ENCODE results near the gene GLIPR2. TPM values are rescaled to one million over a fixed set of nuclear protein-coding genes. Genes with fewer than 3 reads are reported as not detected.

The GLIPR2 gene
- total and polyA plus RNA-seq, 2 donors (not counting 3 experiments of a cell fraction or from before 2014, with no cell fraction given): 22.0 to 42.4 TPM

DNA sequence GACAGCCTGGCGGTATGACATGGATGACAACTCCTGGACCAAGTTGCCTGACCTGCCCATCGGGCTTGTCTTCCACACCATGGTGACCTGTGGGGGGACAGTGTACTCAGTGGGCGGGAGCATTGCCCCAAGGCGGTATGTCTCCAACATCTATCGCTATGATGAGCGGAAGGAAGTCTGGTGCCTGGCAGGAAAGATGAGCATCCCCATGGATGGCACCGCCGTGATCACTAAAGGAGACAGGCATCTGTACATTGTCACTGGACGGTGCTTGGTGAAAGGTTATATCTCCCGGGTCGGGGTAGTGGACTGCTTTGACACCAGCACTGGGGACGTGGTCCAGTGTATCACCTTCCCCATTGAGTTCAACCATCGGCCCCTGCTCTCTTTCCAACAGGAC, 34.0 kb downstream of the GLIPR2 start:
- FAIRE-seq: no peak
- no peak overlapping the region for H3K4me2 ChIP-seq (ENCODE audit: insufficient read depth, low read length)
- H2AFZ ChIP-seq (ENCODE audit: low read depth, low read length): no peak overlapping the region
- CTCF ChIA-PET: interaction anchor here (8.4 kb wide), 1 partner anchor 68 kb away, joined by 189 read pairs; no protein-coding TSS in a partner anchor
- BruUV-seq (replicated peaks): no TSS peak
- POLR2A ChIA-PET: no interaction called here
- no peaks in the 10 kb centered on the region for H3K79me2 ChIP-seq (ENCODE audit: control insufficient read depth, insufficient read depth, low read length)
- TF ChIP-seq, protein P1, sequence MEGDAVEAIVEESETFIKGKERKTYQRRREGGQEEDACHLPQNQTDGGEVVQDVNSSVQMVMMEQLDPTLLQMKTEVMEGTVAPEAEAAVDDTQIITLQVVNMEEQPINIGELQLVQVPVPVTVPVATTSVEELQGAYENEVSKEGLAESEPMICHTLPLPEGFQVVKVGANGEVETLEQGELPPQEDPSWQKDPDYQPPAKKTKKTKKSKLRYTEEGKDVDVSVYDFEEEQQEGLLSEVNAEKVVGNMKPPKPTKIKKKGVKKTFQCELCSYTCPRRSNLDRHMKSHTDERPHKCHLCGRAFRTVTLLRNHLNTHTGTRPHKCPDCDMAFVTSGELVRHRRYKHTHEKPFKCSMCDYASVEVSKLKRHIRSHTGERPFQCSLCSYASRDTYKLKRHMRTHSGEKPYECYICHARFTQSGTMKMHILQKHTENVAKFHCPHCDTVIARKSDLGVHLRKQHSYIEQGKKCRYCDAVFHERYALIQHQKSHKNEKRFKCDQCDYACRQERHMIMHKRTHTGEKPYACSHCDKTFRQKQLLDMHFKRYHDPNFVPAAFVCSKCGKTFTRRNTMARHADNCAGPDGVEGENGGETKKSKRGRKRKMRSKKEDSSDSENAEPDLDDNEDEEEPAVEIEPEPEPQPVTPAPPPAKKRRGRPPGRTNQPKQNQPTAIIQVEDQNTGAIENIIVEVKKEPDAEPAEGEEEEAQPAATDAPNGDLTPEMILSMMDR (IDR thresholded peaks at IDR 0.05; ENCODE audit: extremely low read depth in 1 of 2, insufficient read depth in 1 of 2, low read depth in 1 of 2, low read length in 2 of 2): no peak
- TF ChIP-seq GATA2 (IDR thresholded peaks at IDR 0.05; ENCODE audit: insufficient read depth, insufficient read length, low read depth, low read length) (no peak), JUN (IDR thresholded peaks at IDR 0.05; ENCODE audit: borderline replicate concordance, insufficient read depth, insufficient read length, low read depth) (no peak), POLR2A (IDR thresholded peaks at IDR 0.05; ENCODE audit: low read depth, low read length) (no peak), EZH2 (IDR thresholded peaks at IDR 0.05; ENCODE audit: borderline replicate concordance, low read depth, low read length, severe bottlenecking) (no peak), FOS (IDR thresholded peaks at IDR 0.05; ENCODE audit: borderline replicate concordance, insufficient read depth, low read length) (no peak), POLR2AphosphoS5 (IDR thresholded peaks at IDR 0.05; ENCODE audit: insufficient read depth, low read depth, low read length) (no peak), MYC (IDR thresholded peaks at IDR 0.05; ENCODE audit: low read depth, low read length) (no peak)
- TF ChIP-seq, protein P2, sequence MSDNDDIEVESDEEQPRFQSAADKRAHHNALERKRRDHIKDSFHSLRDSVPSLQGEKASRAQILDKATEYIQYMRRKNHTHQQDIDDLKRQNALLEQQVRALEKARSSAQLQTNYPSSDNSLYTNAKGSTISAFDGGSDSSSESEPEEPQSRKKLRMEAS (IDR thresholded peaks at IDR 0.05; ENCODE audit: insufficient read depth, insufficient read length): no peak
- H4K20me1 ChIP-seq (replicated peaks; ENCODE audit: control insufficient read depth, extremely low read depth, insufficient read depth, low read length): no peaks in the 10 kb centered on the region
- no peaks in the 10 kb centered on the region for H3K9me3 ChIP-seq (replicated peaks; ENCODE audit: control insufficient read depth, insufficient read depth, low read length)
- no peaks in the 10 kb centered on the region for H3K36me3 ChIP-seq (ENCODE audit: control insufficient read depth in 2 of 2, extremely low read depth in 1 of 2, insufficient read depth in 2 of 2, low read length in 2 of 2)
- no peak overlapping the region for H3K27ac ChIP-seq (ENCODE audit: insufficient read depth, low read depth, low read length)
- H3K4me1 ChIP-seq (ENCODE audit: control insufficient read depth, extremely low read depth, insufficient read depth, low read length): peaks cover 2% of the 10 kb centered on the region
- DNase-seq (ENCODE audit: low read depth, low spot score): no peak
- H3K27me3 ChIP-seq (ENCODE audit: control insufficient read depth in 2 of 2, insufficient read depth in 2 of 2, low read length in 2 of 2): no peaks in the 10 kb centered on the region
- no peak overlapping the region for H3K4me3 ChIP-seq (replicated peaks in 1 of 3; ENCODE audit: insufficient read depth in 1 of 3, low read depth in 1 of 3, low read length in 3 of 3)
- intact Hi-C loops (cut with micrococcal nuclease): no loop called here
- H3K9me1 ChIP-seq (replicated peaks; ENCODE audit: control insufficient read depth, extremely low read depth, insufficient read depth, low read length): no peaks in the 10 kb centered on the region
- dilution Hi-C loops (cut with MboI; ENCODE audit: extremely low pct_ligation_motif_present, low sequenced_read_pairs): no loop called here
- no peak overlapping the region for H3K9ac ChIP-seq (replicated peaks; ENCODE audit: extremely low read depth, insufficient read depth, low read length)
